22Rv1 (cell line): ENCODE data around the gene ZNF507.

Experiments
- ZFX ChIP-seq: fragments of 450-650 bp; IDR thresholded peaks from 2 replicates; pipeline ENCODE4 v1.6.1; 2017; ENCODE audit warnings: antibody characterized with exemption, borderline replicate concordance
- TF ChIP-seq, protein P1 (sequence below): fragments of 450-650 bp; IDR thresholded peaks from 2 replicates; pipeline ENCODE4 v1.5.1; 2017; ENCODE audit warnings: mild to moderate bottlenecking

- TF ChIP-seq, protein P1, sequence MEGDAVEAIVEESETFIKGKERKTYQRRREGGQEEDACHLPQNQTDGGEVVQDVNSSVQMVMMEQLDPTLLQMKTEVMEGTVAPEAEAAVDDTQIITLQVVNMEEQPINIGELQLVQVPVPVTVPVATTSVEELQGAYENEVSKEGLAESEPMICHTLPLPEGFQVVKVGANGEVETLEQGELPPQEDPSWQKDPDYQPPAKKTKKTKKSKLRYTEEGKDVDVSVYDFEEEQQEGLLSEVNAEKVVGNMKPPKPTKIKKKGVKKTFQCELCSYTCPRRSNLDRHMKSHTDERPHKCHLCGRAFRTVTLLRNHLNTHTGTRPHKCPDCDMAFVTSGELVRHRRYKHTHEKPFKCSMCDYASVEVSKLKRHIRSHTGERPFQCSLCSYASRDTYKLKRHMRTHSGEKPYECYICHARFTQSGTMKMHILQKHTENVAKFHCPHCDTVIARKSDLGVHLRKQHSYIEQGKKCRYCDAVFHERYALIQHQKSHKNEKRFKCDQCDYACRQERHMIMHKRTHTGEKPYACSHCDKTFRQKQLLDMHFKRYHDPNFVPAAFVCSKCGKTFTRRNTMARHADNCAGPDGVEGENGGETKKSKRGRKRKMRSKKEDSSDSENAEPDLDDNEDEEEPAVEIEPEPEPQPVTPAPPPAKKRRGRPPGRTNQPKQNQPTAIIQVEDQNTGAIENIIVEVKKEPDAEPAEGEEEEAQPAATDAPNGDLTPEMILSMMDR, result no peak
- TF ChIP-seq ZFX, result no peak
Observed at GRCh38 chr19:32313569-32314265, 31.7 kb upstream of the ZNF507 start.
